H1 (cell line): ENCODE data around the gene CCDC137. TPM values are rescaled to one million over a fixed set of nuclear protein-coding genes. Genes with fewer than 3 reads are reported as not detected.

ENCODE experiments used
- ATF2 ChIP-seq: IDR thresholded peaks from 2 replicates; pipeline ENCODE4 v1.6.1; 2012; ENCODE audit warnings: low read length, inconsistent platforms
- POLR2A ChIP-seq, 2 experiments: IDR thresholded peaks; 1 replicate in 1 of 2; 2 replicates in 1 of 2; pipeline ENCODE4 v1.6.1; 2011; ENCODE audit warnings: low read depth in 2 of 2, low read length in 2 of 2, mild to moderate bottlenecking in 2 of 2; ENCODE audit errors: control extremely low read depth in 1 of 2
- SUZ12 ChIP-seq: fragments of 200-600 bp; sonication (generic); IDR thresholded peaks from 2 replicates; pipeline ENCODE4 v1.6.1; 2012; ENCODE audit warnings: mild to moderate bottlenecking, inconsistent platforms, low read length, moderate library complexity, mixed read lengths
- polyA plus RNA-seq, 7 experiments: library from polyadenylated mRNA; depleted of rRNA in 3 of 7; stranded (reverse) in 5 of 7; unstranded in 2 of 7; fragments of >200 nt in 5 of 7; fragments of 200-250 nt in 2 of 7; gene quantifications; 1 replicate in 5 of 7; 2 replicates in 1 of 7; 4 replicates in 1 of 7; pipeline versions ENCODE4 v1.2.1 to v1.2.3, GENCODE V29; 2011 to 2013; ENCODE audit warnings: missing spikeins in 2 of 7, mixed read lengths in 2 of 7
- total RNA-seq: library from RNA; stranded (reverse); fragmentation: NEBNext Ultra II Directional; extraction: Animal tissue kit (Norgen Biotek cat#: 25700); gene quantifications from 2 replicates; pipeline ENCODE4 v1.2.1, GENCODE V29; 2021

Gene CCDC137
- total and polyA plus RNA-seq, 2 of the 8 experiments (the other 6 are each of a cell fraction or from before 2014, with no cell fraction given) = 17.6 to 38.6 TPM

DNA sequence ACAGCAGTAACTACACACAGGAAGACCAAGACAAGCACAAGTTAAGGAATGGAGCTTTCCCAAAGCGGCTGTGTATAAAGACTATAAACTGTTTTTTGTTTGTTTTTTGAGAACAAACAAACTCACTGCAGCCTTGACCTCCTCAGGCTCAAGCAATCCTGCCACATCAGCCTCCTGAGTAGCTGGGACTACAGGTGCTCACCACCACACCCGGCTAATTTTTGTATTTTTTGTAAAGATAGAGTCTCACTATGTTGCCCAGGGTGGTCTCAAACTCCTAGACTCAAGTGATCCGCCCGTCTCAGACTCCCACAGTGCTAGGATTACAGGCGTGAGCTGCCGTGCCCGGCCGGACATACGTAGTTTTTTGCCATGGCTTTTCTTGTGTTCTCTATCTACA lies 6.1 kb upstream of the CCDC137 start (continued):
- TF ChIP-seq ATF2 (no peak), POLR2A (IDR thresholded peaks at IDR 0.05; ENCODE audit: control extremely low read depth in 1 of 2, low read depth in 2 of 2, low read length in 2 of 2) (no peak), SUZ12 (no peak)
